ENCODE measurements around the gene FES.
"Not testable (repeated sequence)": the region's sequence is repeated elsewhere in the genome, so short reads cannot be mapped to it uniquely, and the experiment has no call there.

FES gene

DNA sequence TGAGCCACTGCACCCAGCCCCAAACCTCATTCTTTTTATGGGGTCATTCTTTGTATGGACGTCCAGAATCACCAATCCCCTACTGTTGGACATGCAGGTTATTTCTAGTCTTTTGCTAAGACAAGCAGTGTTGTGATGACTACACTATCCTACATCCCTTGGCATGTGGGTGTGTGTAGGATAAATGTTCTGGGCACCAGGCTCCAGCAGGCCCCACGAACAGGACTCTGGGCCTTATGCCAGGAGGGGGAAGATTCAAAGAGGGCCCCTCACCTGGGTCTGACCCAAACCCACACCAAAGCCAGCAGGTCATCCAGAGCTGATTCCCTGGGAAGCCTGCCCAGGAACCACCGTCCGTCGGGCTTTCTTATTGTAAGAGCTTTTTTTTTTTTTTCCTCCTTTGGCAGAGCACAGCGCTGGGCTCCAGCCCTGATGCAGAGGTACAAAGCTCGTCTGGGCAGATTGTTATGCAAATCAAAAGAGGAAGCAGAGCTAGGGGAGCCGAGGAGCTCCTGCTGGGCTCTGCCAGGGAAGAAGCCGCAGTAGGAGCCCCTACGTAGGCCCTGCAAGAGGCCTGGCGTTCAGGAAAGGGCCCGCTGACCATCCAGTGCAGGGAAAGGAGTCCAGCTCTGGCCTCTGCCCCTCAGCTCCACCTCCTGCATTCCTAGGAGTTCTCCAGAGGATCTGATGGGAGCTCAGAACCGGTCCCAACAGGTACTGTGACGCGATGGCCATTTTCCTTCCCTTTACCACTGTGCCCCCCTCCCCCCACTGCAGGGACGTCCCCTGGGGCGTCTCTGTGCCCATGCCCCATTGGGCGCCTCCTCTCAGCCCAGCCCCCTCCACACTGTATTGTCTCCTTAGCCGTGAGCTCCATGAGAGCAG is 44.9 kb upstream of the FES start:
- TF ChIP-seq, protein P1, sequence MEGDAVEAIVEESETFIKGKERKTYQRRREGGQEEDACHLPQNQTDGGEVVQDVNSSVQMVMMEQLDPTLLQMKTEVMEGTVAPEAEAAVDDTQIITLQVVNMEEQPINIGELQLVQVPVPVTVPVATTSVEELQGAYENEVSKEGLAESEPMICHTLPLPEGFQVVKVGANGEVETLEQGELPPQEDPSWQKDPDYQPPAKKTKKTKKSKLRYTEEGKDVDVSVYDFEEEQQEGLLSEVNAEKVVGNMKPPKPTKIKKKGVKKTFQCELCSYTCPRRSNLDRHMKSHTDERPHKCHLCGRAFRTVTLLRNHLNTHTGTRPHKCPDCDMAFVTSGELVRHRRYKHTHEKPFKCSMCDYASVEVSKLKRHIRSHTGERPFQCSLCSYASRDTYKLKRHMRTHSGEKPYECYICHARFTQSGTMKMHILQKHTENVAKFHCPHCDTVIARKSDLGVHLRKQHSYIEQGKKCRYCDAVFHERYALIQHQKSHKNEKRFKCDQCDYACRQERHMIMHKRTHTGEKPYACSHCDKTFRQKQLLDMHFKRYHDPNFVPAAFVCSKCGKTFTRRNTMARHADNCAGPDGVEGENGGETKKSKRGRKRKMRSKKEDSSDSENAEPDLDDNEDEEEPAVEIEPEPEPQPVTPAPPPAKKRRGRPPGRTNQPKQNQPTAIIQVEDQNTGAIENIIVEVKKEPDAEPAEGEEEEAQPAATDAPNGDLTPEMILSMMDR (IDR thresholded peaks at IDR 0.05; ENCODE audit: low read length, missing control alignments) = no peak
- DNase-seq (ENCODE audit: low read depth) = peak; percentile 51
- H3K4me3 ChIP-seq (replicated peaks; ENCODE audit: low read depth, low read length) = no peak overlapping the region

DNA sequence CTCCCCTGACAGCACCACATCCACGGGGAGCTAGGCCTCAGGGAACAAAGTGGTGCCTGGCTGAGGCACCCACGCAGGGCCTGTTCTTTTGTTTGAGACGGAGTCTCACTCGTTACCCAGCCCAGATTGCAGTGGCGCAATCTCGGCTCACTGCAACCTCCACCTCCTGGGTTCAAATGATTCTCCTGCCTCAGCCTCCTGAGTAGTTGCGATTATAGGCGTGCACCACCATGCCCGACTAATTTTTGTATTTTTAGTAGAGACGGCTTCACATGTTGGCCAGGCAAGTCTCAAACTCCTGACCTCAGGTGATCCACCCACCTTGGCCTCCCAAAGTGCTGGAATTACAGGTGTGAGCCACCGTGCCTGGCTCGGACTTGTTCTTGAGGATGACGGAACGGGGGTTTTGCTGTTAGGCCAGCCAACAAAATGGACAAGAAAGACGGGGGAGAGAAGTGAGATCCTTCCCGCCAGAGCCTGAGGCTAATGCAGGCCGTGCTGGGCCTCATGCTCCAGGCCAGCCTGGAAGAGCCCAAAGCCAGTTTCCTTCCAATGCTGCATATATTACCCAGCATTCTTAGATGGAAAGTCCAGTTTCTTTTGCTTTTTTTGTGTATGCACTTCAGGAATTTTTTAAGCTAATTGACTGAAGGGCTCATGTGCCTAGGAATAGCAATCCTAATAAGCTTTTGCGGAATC is 44.0 kb upstream of the FES start:
- H3K4me3 ChIP-seq (replicated peaks; ENCODE audit: low read depth, low read length) = no peak overlapping the region
- no peak for DNase-seq (ENCODE audit: low read depth)
- TF ChIP-seq, protein P1 (IDR thresholded peaks at IDR 0.05; ENCODE audit: low read length, missing control alignments) = no peak

DNA sequence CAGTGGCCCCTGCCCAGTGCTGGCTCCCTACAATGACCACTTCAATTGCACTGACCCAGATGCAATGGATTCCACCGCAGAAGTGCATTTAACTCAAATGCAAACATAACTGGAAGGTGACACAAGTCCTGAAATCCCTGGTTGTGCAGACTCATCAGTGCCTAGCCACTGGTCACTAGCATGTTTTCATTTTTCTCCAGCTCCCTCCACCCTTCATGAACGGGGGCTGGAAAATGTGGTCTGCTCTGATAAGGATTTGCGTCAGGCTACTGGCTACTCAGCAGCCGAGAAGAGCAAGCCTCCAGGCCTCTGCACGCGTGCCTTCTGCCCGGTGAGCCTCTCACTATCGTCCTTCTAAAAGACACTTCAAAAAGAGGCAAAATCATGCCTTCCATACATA is 43.4 kb upstream of the FES start:
- TF ChIP-seq, protein P1 (IDR thresholded peaks at IDR 0.05; ENCODE audit: low read length, missing control alignments) = no peak
- peak; percentile 34 for DNase-seq (ENCODE audit: low read depth)
- H3K4me3 ChIP-seq (replicated peaks; ENCODE audit: low read depth, low read length) = no peak overlapping the region

DNA sequence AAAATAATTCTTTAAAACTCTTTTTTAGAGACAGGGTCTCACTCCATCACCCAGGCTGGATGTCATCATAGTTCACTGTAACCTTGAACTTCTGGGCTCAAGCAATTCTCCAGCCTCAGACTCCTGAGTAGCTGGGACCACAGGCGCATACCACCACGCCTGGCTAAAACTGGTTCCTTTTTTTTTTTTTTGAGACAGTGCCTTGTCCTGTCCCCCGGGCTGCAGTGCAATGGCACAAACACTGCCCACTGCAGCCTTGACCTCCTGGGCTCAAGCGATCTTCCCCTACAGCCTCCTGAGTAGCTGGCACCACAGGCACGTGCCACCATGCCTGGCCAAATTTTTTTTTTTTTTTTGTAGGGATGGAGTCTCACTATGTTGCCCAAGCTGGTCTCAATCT is 39.6 kb upstream of the FES start:
- DNase-seq (ENCODE audit: low read depth) = no peak
- no peak overlapping the region for H3K4me3 ChIP-seq (replicated peaks; ENCODE audit: low read depth, low read length)
- TF ChIP-seq, protein P1 (IDR thresholded peaks at IDR 0.05; ENCODE audit: low read length, missing control alignments) = no peak

DNA sequence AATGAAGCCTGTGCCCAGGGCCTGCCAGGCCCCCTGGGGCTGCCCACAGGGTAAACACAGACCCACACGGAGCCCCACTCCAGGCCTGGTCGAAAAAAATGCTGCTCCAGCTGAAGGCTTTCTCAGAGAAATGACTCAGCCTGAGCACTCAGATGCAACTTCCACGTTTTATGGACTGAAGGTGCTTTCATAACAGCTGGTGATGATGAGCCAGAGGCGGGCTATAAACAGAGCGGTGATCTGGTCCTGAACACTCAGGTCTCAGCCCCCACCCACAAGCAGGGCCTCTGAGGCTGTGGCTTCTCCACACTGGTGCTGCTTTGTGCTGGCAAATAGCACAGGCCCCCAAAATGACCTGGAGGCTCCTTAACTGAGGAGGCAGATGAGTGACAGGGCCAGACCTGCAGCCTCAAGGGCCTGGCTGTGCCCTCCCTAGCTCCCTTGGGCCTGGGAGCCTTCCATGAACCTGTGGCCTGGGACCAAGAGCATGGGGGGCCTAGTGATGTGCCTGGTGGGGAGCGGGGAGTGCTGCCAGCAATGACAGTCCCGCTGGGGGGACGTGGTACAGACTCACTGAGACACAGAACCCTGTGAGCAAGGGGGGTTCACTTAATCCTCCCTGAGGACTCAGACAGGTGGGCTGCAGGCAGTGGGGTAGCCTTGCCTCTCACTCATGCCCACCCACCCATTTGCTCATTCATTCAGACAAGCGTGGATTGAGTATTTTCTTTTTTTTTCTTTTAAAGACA is 38.9 kb upstream of the FES start:
- no peak overlapping the region for H3K4me3 ChIP-seq (replicated peaks; ENCODE audit: low read depth, low read length)
- TF ChIP-seq, protein P1 (IDR thresholded peaks at IDR 0.05; ENCODE audit: low read length, missing control alignments) = no peak
- DNase-seq (ENCODE audit: low read depth) = peak; percentile 72

DNA sequence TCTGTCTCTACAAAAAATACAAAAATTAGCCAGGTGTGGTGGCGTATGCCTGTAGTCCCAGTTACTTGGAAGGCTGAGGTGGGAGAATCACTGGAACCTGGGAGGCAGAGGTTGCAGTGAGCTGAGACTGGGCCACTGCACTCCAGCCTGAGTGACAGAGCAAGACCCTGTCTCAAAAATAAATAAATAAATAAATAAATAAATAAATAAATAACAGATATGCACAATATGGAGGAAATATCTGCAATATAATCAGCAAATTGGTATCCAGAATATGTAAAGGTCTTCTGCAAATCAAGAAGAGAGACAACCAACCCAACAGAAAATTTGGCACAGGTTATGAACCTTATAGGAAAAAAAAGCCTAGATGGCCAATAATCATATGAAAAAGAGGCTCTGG is 34.9 kb upstream of the FES start:
- DNase-seq (ENCODE audit: low read depth); H3K4me3 ChIP-seq (replicated peaks; ENCODE audit: low read depth, low read length): not testable (repeated sequence)

DNA sequence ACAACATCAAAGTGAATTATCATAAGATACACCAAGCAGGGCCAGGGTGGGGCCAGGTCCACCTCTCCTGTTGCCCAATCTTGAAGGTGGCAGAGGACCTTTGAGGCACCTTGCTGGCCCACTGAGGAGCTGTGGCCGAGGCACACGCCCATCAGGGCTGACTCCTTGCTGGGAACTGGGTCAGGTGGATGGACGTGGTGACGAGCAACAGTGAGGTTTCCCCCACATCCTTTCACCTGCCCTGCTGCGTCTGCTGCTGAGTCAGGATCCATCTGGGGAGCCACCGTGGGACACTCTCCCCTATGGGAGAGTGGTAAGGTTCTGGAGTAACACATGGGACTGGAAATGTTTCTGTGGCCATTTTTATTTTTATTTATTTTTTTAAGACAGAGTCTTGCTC is 33.2 kb upstream of the FES start:
- H3K4me3 ChIP-seq (replicated peaks; ENCODE audit: low read depth, low read length) = no peak overlapping the region
- no peak for DNase-seq (ENCODE audit: low read depth)
- TF ChIP-seq, protein P1 (IDR thresholded peaks at IDR 0.05; ENCODE audit: low read length, missing control alignments) = no peak

All from fibroblast of pulmonary artery (primary cell).